ENCODE data around the gene GOLGA8F.
"Not testable (repeated sequence)": the region's sequence is repeated elsewhere in the genome, so short reads cannot be mapped to it uniquely, and the experiment has no call there.

The GOLGA8F gene, protein sequence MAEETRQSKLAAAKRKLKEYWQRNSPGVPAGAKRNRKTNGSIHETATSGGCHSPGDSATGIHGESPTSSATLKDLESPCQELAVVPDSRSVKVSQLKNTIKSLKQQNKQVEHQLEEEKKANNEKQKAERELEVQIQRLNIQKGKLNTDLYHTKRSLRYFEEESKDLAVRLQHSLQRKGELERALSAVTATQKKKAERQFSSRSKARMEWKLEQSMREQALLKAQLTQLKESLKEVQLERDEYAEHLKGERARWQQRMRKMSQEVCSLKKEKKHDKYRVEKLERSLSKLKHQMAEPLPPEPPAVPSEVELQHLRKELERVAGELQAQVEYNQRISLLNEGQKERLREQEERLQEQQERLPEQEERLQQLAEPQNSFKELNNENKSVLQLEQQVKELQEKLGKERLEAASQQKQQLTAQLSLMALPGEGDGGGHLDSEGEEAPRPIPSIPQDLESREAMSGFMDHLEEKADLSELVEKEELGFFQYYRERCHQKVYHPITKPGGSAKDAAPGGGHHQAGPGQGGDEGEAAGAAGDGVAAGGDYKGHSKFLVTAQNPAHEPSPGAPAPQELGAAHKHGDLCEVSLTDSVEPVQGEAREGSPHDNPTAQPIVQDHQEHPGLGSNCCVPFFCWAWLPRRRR

DNA sequence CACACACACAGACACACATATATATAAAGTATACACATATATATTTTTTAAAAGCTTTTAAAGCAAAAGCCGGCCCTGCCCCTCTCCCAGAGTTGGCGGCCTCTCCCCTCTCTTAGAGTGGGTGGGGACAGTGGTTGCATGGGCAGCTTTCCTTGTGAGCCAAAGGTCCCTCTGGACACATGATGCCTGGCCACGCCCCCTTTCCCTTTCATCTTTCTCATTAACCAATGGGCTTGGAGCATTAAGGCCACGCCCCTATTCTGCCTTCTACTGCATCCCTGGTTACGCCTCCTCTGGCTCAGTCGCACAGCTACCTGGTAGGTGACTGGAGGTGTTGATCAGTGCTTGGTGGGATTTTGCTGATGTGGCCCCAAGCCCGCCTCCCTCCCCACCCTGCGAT lies at the start of gene GOLGA8F:
Gene GOLGA8F, plus strand, starts transcription at position 301 of the 400 bp plus-strand sequence. Its CDS starts 98 bp downstream, at position 399.
- DNase-seq (ENCODE audit: low read depth) = not testable (repeated sequence)

DNA sequence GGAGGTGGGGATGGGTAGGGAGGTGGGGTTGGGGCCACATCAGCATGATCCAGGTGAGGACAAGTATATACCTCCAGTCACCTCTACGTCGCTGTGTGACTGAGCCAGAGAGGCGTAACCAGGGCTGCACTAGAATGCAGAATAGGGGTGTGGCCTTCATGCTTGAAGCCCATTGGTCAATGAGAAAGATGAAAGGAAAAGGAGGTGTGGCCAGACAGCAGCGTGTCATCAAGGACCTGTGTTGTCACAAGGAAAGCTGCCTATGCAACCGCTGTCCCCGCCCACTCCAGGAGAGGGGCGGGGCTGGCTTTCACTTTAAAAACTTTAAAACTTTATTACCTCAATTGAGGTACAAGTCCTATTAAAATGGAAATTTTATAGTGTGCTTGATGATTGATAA lies 20.5 kb upstream of the GOLGA8F start, which contains the start of gene GOLGA6L24:
Gene GOLGA6L24, minus strand, starts transcription at position 101 of the 400 bp plus-strand sequence. Its CDS starts 61 bp downstream, at position 40.
- DNase-seq (ENCODE audit: low read depth) = not testable (repeated sequence)

DNA sequence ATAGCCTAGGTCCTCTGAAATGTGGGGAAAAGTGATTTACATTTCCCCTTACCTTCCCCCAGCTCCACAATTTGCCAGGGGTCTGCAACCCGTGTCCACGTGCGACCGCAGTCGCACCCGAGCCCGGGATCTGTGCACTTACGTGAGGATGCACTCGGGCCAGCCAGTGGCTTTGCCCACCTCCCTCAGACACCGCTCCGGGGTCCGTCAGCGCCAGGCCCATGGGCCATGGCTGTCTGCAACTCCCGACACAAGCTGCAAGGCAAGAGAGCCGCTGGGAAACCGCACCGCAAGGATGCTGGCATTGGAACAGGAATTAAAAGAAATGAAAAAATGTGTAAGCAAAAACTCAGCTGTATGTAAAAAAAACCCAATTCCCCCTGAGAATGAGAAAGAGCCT lies 13.0 kb upstream of the GOLGA8F start:
- not testable (repeated sequence) for DNase-seq (ENCODE audit: low read depth)

DNA sequence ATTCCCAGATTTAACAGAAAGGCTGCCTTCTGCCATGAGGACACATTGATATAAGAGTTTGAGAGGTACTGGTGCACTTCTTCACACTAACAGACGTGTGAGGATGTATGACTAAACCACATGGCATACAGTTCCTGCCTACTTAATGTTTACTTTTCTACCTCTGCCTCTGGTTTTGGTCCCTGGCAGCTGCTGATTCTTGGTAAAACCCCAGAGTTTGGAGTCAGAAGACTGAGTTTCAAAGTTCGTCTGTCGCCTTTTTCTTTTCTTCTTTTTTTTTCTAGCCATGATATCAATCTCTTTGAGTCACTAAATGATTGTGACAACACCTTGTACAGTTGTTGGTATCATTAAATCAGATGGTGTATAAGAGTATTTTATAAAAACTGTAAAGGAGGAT lies 1.6 kb downstream of the GOLGA8F start:
- DNase-seq (ENCODE audit: low read depth) = not testable (repeated sequence)

DNA sequence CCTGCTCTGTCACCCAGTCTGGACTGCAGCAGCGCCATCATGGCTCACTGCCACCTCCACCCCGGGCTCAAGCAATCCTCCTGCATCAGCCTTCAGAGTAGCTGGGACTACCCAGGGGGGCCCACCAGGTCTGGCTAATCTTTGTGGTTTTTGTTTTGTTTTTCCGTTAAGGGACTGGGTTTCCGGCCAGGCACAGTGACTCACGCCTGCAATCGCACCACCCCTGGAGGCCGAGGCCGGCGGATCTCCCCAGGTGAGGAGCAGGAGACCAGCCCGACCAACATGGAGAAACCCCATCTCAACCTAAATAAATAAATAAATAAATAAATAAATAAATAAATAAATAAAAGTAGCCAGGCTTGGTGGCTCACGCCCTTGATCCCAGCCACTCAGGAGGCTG lies 17.6 kb downstream of the GOLGA8F start:
- DNase-seq (ENCODE audit: low read depth) = not testable (repeated sequence)

DNA sequence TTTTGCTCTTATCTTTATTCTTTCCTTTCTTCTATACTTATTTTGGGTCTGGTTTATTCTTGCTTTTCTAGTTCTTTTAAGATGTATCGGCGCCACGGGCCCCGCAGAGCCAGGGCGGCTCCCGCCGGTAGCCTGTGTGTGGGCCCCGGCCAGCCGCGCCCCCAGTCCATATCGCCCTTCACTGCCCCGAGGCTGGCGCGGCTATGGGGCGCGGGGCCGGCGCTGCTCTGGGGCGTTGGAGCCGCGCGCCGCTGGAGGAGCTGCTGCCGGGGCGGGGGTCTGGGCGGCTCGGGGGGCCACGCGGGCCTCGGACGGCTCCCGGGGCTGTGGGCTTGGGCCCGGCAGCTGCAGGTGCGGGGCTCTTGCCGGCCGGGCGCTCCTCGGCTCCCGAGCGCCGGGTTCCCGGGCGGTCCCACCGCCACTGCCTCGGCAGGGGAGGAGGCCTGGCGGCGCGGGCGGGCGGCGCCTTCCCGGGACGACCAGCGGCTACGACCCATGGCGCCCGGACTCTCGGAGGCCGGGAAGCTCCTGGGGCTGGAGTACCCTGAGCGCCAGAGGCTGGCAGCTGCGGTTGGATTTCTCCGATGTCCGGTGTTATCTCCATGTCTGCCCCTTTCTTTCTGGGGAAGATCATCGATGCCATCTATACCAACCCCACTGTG lies 24.4 kb downstream of the GOLGA8F start:
- DNase-seq (ENCODE audit: low read depth) = not testable (repeated sequence)

DNA sequence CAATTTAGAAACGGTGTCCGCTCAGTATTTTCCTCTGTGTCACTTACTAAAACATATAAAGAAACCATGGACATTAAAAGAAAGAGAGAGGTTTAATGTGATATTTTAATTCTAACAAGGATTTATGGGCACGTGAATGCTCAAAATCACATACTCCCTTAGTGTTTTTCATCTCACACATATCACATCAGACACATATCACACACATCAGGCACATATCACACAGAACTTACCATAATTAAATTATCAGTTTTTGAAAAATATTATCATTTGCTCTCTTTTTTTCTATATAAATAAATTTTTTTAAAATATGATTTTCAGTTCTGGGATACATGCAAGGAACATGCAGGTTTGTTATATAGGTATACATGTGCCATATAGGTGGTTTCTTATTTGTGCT lies 42.0 kb downstream of the GOLGA8F start:
- not testable (repeated sequence) for DNase-seq (ENCODE audit: low read depth)

DNA sequence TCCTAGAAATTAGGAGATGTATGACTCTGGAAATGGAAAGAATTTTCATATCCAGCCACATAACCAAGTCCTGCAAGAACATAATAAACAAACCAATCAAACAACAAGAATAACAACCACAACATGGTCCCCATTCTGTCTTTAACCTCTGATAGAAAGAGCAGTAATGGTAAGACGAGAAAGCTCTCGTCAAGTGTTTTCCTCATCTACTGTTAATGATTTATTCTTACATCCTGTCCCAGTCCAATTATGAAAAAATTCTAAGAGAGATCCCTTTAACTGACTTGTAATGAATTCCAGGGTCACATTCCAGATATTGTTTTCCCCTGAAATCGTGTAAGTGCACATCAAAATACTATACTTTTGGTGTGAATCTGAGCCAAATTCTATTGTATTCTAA lies 57.1 kb downstream of the GOLGA8F start:
- not testable (repeated sequence) for DNase-seq (ENCODE audit: low read depth)
